ENCODE results near the gene DIAPH2.

- TF ChIP-seq, protein P1, sequence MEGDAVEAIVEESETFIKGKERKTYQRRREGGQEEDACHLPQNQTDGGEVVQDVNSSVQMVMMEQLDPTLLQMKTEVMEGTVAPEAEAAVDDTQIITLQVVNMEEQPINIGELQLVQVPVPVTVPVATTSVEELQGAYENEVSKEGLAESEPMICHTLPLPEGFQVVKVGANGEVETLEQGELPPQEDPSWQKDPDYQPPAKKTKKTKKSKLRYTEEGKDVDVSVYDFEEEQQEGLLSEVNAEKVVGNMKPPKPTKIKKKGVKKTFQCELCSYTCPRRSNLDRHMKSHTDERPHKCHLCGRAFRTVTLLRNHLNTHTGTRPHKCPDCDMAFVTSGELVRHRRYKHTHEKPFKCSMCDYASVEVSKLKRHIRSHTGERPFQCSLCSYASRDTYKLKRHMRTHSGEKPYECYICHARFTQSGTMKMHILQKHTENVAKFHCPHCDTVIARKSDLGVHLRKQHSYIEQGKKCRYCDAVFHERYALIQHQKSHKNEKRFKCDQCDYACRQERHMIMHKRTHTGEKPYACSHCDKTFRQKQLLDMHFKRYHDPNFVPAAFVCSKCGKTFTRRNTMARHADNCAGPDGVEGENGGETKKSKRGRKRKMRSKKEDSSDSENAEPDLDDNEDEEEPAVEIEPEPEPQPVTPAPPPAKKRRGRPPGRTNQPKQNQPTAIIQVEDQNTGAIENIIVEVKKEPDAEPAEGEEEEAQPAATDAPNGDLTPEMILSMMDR (IDR thresholded peaks at IDR 0.05) = no peak
- TF ChIP-seq POLR2A (IDR thresholded peaks at IDR 0.05) = no peak
These were observed 381.7 kb downstream of the DIAPH2 start for GRCh38 chrX:97066381-97066780.
